Activated naive CD8-positive, alpha-beta T cell treated with anti-CD3 and anti-CD28 coated beads, Interleukin-2, amount 10 ng/mL, durations not matched to agents 7 days and 5 days (primary cell): ENCODE measurements around the gene CLPX. TPM values are rescaled to one million over a fixed set of nuclear protein-coding genes. Genes with fewer than 3 reads are reported as not detected.
"Not testable (repeated sequence)": the region's sequence is repeated elsewhere in the genome, so short reads cannot be mapped to it uniquely, and the experiment has no call there.

Source experiments
- ATAC-seq: fragments of 150-1000 bp; cut with Tn5 transposase; one replicate; pipeline ENCODE4 v1.10.0; 2021; ENCODE audit warnings: low read depth, moderate library complexity
- POLR2A ChIA-PET: fragments of 350-600 bp; sonication (Branson Sonifier 250); formaldehyde crosslinking; loops from one replicate; lab custom pipeline; 2021; ENCODE audit warnings: antibody characterized with exemption; lab: Charles Lee
- DNase-seq: peaks from one replicate; pipeline ENCODE4 v3.0.0; 2021
- H3K27ac Mint-ChIP-seq: one replicate; pipeline ENCODE4 v1.8.0; 2022; ENCODE audit warnings: mild to moderate bottlenecking, mixed read lengths
- H3K27me3 Mint-ChIP-seq: one replicate; pipeline ENCODE4 v1.8.0; 2022; ENCODE audit warnings: mild to moderate bottlenecking, moderate library complexity, mixed read lengths
- H3K36me3 Mint-ChIP-seq: one replicate; pipeline ENCODE4 v1.8.0; 2021; ENCODE audit warnings: mild to moderate bottlenecking, mixed read lengths
- H3K4me1 Mint-ChIP-seq: one replicate; pipeline ENCODE4 v1.8.0; 2021; ENCODE audit warnings: mixed read lengths
- H3K4me3 Mint-ChIP-seq: one replicate; pipeline ENCODE4 v1.8.0; 2022; ENCODE audit warnings: mild to moderate bottlenecking, moderate library complexity, mixed read lengths
- H3K9me3 Mint-ChIP-seq: one replicate; pipeline ENCODE4 v1.8.0; 2021; ENCODE audit warnings: mixed read lengths
- total RNA-seq, 2 experiments: library from RNA; stranded (reverse); gene quantifications; one replicate each; pipeline ENCODE4 v1.2.3, GENCODE V29; 2021

Gene CLPX
- total RNA-seq = 10 to 100 TPM; 45.8 to 47.4 TPM

DNA sequence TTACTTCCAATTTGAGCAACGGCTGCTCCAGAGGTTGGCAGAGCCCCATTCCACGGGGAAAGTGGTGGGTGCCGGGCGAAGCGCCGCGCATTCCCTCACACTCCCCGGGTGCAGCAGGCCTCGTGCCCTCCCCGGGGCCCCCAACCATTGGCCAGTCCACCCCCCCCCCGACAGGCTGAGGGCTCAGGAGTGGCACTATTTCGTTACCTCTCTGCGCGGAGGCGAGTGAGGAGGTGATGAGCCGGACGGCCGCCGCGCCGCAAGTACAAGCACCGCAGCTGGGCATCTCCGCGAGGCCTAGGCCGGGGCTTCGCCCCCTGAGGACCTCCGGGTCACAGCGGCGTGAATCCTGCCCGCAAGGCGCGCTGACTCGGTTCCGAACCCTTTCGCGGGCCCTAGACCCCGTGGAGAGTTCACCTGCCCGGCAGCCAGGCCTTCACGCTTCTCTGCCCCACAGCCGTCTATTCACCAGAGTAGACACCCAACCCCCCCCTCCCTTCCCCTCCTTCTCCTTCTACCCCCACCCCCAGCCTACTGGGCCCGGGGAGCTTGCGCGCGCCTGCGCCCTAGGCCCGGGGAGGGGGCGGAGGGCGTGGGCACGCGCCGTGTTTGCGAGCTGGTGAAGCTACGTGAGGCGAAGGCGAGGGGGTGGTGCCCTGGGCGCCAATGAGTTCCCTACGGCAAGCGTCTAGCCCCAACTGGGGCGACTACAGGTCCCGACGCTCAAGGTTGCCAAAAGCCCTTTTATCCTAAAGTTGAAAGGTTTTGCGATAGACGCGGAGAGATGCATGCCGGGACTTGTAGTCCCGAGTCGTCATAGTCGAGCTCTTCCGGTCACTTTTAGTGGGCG is at the start of gene CLPX:
TSS of gene CLPX (minus strand) at position 475 of the 850 bp plus-strand sequence. CDS start at position 286, 189 bp downstream.
- Mint-ChIP-seq H3K27ac (peak within 1 kb of the TSS; percentile 92), H3K4me1 (peaks cover 21% of the 10 kb centered on the region)

DNA sequence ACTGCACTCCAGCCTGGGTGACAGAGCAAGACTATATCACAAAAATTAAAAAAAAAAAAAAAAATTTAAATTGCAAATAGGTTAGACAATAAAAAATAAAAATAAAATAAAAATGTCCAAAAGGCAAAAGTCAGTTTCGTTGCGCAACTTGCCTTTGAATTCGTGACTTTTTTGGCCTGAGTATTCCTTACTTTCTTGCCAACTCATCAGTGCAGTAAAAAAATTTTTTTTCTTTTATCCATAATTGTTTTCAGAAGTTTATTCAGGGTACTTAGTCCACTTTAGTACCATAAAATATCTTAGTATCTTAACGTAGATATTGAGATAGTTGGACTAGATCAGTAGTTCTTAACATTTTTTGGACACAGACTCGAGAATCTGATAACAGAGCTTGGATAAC is 48.6 kb upstream of the CLPX start:
- Mint-ChIP-seq H3K4me1 (peaks cover 5% of the 10 kb centered on the region), H3K27me3 (no peaks in the 10 kb centered on the region), H3K4me3 (no peak overlapping the region), H3K27ac (no peak overlapping the region), H3K36me3 (peaks cover 2% of the 10 kb centered on the region), H3K9me3 (peaks cover 6% of the 10 kb centered on the region)
- ATAC-seq = no peak
- POLR2A ChIA-PET = no interaction called here
- DNase-seq = no peak

More for the DNA sequence above, at the start of gene CLPX:
- POLR2A ChIA-PET = interaction anchor here (0.5 to 3.4 kb wide), 12 partner anchors 10 to 742 kb away, joined by 3 to 49 read pairs (median 6); partner anchors contain the start of genes PARP16, PDCD7 and RNU5B-1
- Mint-ChIP-seq H3K27me3 (no peaks in the 10 kb centered on the region), H3K36me3 (peaks cover 5% of the 10 kb centered on the region), H3K4me3 (peak within 1 kb of the TSS; percentile 99), H3K9me3 (no peaks in the 10 kb centered on the region)
- ATAC-seq (peak; percentile 97), DNase-seq (peak; percentile 88)

DNA sequence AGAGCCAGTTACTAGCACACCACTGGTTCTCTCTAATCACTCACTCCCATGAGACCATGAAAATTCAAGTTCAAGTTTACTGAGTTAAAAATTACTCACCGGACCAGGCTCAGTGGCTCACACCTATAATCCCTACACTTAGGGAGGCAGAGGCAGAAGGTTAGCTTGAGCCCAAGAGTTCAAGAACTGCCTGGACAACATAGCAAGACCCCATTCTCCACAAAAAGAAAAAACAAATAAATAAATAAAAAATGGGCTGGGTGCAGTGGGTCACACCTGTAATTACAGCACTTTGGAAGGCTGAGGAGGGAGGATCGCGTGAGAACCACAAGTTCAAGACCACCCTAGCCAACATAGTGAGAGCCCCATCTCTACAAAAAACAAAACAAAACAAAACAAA is 47.4 kb upstream of the CLPX start:
- Mint-ChIP-seq H3K27me3 (no peaks in the 10 kb centered on the region), H3K27ac (no peak overlapping the region), H3K9me3 (peaks cover 3% of the 10 kb centered on the region), H3K4me3 (no peak overlapping the region), H3K36me3 (no peaks in the 10 kb centered on the region), H3K4me1 (peaks cover 3% of the 10 kb centered on the region)
- ATAC-seq = no peak
- no peak for DNase-seq
- POLR2A ChIA-PET = no interaction called here

DNA sequence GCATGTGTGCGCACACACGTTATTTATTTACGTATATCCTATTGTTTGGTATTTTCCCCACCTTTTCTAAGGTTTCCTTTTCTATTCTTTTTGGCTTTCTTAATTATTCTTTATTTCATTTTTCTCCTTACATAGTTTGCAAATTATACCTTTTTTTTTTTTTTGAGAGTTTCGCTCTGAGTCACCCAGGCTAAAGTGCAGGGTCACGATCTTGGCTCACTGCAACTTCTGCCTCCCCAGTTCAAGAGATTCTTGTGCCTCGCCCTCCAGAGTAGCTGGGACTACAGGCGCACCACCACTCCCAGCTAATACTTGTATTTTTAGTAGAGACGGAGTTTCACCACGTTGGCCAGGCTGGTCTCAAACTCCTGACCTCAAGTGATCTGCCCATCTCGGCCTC is 46.2 kb upstream of the CLPX start:
- no peaks in the 10 kb centered on the region for H3K27me3 Mint-ChIP-seq
- H3K36me3 Mint-ChIP-seq = no peaks in the 10 kb centered on the region
- H3K9me3 Mint-ChIP-seq = peaks cover 2% of the 10 kb centered on the region
- ATAC-seq = no peak
- peaks cover 2% of the 10 kb centered on the region for H3K4me1 Mint-ChIP-seq
- DNase-seq = no peak
- POLR2A ChIA-PET = no interaction called here
- no peak overlapping the region for H3K27ac Mint-ChIP-seq
- no peak overlapping the region for H3K4me3 Mint-ChIP-seq

DNA sequence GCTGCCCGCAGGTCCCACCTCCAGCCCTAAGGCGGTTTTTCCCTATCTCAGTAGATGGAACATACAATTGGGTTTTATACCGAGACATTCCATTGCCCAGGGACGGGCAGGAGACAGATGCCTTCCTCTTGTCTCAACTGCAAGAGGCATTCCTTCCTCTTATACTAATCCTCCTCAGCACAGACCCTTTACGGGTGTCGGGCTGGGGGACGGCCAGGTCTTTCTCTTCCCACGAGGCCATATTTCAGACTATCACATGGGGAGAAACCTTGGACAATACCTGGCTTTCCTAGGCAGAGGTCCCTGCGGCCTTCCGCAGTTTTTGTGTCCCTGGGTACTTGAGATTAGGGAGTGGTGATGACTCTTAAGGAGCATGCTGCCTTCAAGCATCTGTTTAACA is 41.8 kb upstream of the CLPX start:
- ATAC-seq, H3K9me3 Mint-ChIP-seq, H3K36me3 Mint-ChIP-seq, H3K27me3 Mint-ChIP-seq, DNase-seq, H3K4me1 Mint-ChIP-seq, H3K4me3 Mint-ChIP-seq, POLR2A ChIA-PET, H3K27ac Mint-ChIP-seq: not testable (repeated sequence)

DNA sequence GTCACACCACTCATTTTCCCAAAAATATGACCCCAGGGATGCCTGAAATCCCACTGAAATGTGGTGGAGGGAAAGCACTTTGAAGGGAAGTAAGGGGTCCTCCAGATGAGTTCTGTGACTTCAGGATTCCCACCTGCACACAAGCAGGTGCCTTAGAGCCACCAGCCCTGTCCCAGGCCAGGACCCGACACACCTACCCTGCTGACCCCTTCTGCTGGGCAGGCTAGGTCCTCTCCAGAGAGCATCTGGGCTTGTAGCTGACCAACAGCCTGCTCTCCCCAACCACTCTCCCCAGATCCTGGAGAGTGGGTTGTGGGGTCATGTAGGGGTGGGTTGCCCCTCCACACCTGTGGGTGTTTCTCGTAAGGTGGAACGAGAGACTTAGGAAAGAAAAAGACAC is 41.1 kb upstream of the CLPX start:
- H3K4me3 Mint-ChIP-seq = no peak overlapping the region
- no peak for ATAC-seq
- H3K27me3 Mint-ChIP-seq = peaks cover 3% of the 10 kb centered on the region
- H3K4me1 Mint-ChIP-seq = no peaks in the 10 kb centered on the region
- H3K27ac Mint-ChIP-seq = no peak overlapping the region
- no peaks in the 10 kb centered on the region for H3K36me3 Mint-ChIP-seq
- POLR2A ChIA-PET = no interaction called here
- H3K9me3 Mint-ChIP-seq = no peaks in the 10 kb centered on the region
- no peak for DNase-seq

DNA sequence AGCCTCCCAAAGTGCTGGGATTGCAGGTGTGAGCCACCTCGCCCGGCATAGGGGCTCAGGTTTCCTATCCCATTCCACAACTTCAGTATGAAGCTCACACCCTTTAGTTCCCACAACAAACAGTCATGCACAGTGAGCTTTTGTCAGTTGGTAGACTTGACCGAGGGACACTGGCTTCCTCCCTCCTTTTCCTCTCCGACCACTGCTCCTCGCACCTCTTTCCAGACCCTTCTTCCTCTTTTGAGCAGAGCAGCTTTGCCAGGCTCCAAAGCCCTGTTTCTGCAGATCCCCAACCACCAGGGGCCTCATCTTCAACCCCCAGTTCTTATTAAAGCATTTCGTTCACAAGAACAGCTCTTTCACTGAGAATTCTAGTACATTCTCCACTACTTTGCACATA is 38.9 kb upstream of the CLPX start:
- Mint-ChIP-seq H3K4me1 (peaks cover 2% of the 10 kb centered on the region), H3K9me3 (no peaks in the 10 kb centered on the region), H3K27ac (no peak overlapping the region), H3K27me3 (peaks cover 8% of the 10 kb centered on the region), H3K36me3 (no peaks in the 10 kb centered on the region), H3K4me3 (no peak overlapping the region)
- ATAC-seq = no peak
- POLR2A ChIA-PET = interaction anchor here (0.8 kb wide), 1 partner anchor 62 kb away, joined by 3 read pairs; no protein-coding TSS in a partner anchor
- DNase-seq = no peak

DNA sequence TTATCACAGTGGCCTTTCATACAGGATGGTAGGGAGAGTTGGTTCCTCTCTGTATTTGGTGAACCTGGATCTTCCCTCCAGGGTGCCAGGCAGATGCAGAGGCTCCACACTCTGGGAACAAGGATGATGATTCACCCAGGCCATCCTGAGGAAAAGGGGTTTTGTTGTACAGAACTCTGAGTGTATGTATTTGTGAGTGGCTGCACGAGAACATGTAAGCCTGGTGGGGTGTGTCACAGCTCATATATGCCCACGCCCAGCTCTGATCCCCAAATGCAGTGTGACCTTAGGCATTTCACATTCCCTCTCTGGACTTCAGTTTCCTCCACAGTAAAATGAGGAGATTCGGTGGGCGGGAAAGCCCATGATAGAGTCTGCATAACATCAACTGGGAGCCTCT is 37.7 kb upstream of the CLPX start:
- POLR2A ChIA-PET = no interaction called here
- peaks cover 2% of the 10 kb centered on the region for H3K4me1 Mint-ChIP-seq
- DNase-seq = no peak

DNA sequence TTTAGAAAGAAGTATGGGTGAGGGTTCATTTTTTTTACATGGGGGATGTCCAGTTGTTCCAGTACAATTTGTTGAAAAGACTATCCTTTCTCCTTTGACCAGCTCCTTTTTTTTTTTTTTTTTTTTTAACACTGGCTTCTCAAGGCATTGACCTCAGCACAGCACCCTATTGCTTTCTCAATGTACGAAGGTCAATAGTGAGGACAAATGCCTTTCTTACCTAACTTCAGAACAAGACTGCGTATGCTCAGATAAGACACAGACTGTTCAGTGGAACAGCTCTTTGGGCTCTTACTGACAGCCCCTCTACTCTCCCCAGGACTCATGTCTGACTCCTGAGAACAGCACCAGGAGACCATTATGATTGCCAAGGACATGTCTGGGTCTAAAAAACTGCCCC is 36.6 kb upstream of the CLPX start:
- DNase-seq (no peak), ATAC-seq (no peak)
- H3K4me3 Mint-ChIP-seq = no peak overlapping the region
- no peaks in the 10 kb centered on the region for H3K9me3 Mint-ChIP-seq
- no peak overlapping the region for H3K27ac Mint-ChIP-seq
- H3K4me1 Mint-ChIP-seq = peaks cover 4% of the 10 kb centered on the region
- no peaks in the 10 kb centered on the region for H3K36me3 Mint-ChIP-seq
- peaks cover 8% of the 10 kb centered on the region for H3K27me3 Mint-ChIP-seq
- POLR2A ChIA-PET = interaction anchor here (0.6 kb wide), 1 partner anchor 40 kb away, joined by 3 read pairs; no protein-coding TSS in a partner anchor

More for the DNA sequence above, 37.7 kb upstream of the CLPX start:
- no peaks in the 10 kb centered on the region for H3K9me3 Mint-ChIP-seq
- no peak overlapping the region for H3K4me3 Mint-ChIP-seq
- no peaks in the 10 kb centered on the region for H3K36me3 Mint-ChIP-seq
- no peak for ATAC-seq
- H3K27ac Mint-ChIP-seq = no peak overlapping the region
- peaks cover 8% of the 10 kb centered on the region for H3K27me3 Mint-ChIP-seq

DNA sequence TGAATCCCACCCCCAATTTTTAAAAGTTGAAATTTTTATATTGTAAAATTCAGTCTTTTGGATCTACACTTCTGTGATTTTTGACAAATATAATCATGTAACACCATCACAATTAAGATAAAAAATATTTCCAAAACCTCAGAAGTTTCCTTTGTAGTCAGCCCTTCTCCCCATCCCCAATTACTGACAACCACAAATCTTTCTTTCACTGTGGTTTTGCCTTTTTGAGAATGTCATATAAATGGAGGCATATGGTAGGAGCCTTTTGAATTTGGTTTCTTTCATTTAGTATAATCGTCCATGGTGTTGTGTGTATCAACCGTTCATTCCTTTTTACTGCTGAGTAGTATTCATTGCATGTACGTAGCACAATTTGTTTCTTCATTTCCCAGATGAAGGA is 34.0 kb upstream of the CLPX start:
- ATAC-seq = no peak
- no peak for DNase-seq
- H3K4me1 Mint-ChIP-seq = peaks cover 4% of the 10 kb centered on the region
- no peak overlapping the region for H3K4me3 Mint-ChIP-seq
- no peaks in the 10 kb centered on the region for H3K36me3 Mint-ChIP-seq
- H3K27ac Mint-ChIP-seq = no peak overlapping the region
- POLR2A ChIA-PET = no interaction called here
- H3K27me3 Mint-ChIP-seq = peaks cover 8% of the 10 kb centered on the region
- no peaks in the 10 kb centered on the region for H3K9me3 Mint-ChIP-seq

DNA sequence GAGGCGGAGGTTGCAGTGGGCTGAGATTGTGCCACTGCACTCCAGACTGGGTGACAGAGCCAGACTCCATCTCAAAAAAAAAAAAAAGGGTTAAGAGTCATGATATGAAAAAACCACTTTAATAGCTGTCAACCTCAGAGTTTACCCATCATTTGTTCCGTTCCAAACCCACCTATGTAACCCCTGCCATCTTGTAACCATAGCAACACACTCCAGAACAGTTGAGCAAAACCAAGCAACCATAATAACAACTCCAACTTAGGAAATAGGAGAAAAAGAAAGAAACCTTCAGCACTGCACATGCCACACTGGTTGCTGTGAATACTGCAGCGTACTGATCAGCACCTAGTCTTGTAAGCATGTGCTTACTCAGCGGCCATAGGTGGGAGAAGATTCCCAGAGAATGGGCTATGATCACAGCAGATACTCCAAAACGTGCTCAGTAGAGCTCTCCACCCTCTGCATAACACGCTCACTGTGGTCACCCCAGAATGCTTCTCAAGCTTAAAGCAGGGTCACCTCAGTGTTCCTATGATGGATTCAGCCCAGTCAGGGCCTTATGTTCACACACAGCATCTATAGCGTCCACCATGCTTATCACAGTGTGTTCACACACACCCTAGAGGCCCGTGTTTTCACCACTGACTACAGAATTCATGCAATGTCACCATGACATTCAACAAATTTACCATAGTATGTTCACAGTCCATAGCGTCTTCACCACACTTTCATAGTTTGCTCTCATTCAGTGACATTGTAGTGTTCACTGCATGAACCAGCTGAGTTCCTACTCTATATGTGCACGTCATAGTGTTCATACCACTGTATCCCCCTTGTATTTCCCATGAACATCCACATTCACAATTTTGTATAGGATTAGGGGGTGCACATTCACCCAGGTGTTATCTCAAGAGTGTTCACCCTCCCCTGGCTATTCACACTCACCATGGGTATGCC is 32.7 kb upstream of the CLPX start:
- Mint-ChIP-seq H3K27me3 (peaks cover 8% of the 10 kb centered on the region), H3K27ac (no peak overlapping the region), H3K36me3 (no peaks in the 10 kb centered on the region), H3K4me1 (peaks cover 5% of the 10 kb centered on the region), H3K4me3 (no peak overlapping the region), H3K9me3 (no peaks in the 10 kb centered on the region)
- no peak for ATAC-seq
- DNase-seq = no peak
- POLR2A ChIA-PET = no interaction called here

DNA sequence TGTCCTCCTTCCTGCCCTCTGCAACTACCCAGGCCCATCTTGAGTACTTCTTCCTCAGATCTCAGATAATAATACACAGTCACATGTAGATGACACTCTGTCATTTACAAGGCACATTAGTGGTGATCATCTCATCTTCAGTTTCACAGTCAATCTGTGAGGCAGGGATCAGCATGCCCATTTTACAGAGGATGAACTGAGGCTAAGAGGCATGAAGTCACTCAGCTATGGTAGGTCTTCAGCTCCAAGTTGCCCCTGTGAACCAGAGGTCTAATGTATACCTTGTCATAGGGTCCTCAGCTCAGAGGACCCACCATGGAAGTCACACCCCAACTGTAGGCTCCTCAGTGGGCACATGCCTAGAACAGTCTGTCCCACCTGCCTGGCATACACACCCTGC is 30.4 kb upstream of the CLPX start:
- POLR2A ChIA-PET = no interaction called here
- no peak for DNase-seq
- H3K4me1 Mint-ChIP-seq = peaks cover 6% of the 10 kb centered on the region
- no peaks in the 10 kb centered on the region for H3K27me3 Mint-ChIP-seq
- no peaks in the 10 kb centered on the region for H3K36me3 Mint-ChIP-seq
- H3K4me3 Mint-ChIP-seq = no peak overlapping the region
- ATAC-seq = no peak
- no peaks in the 10 kb centered on the region for H3K9me3 Mint-ChIP-seq
- H3K27ac Mint-ChIP-seq = no peak overlapping the region

DNA sequence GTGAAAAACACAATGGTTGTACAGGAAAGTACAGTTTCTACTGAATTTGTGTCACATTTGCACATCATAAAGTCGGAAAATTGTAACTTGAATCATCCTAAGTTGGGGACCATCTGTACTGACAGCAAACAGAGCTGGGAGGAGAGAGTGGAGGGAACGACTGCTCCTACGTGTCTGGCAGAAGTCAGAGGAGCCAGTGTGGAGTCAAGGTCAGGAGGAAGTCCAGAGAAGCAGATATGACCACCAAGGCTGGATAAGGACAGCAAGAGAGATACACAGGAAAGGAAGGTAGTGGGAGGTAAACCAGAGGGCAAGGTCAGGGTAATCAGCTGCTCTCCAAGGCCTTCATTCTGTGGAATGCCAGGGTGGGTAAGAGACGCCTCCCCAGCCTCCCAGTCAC is 28.9 kb upstream of the CLPX start:
- no peaks in the 10 kb centered on the region for H3K27me3 Mint-ChIP-seq
- no peaks in the 10 kb centered on the region for H3K9me3 Mint-ChIP-seq
- no peak for DNase-seq
- POLR2A ChIA-PET = no interaction called here
- H3K27ac Mint-ChIP-seq = no peak overlapping the region
- H3K4me3 Mint-ChIP-seq = no peak overlapping the region
- ATAC-seq = no peak
- H3K4me1 Mint-ChIP-seq = peaks cover 4% of the 10 kb centered on the region
- H3K36me3 Mint-ChIP-seq = no peaks in the 10 kb centered on the region
